Fibroblast of skin of back (primary cell): ENCODE measurements around the gene CD84.
"Not testable (repeated sequence)": the region's sequence is repeated elsewhere in the genome, so short reads cannot be mapped to it uniquely, and the experiment has no call there.

ENCODE experiments used
- DNase-seq: peaks from one replicate; pipeline ENCODE4 v3.0.0-alpha.2; 2013

The CD84 gene

DNA sequence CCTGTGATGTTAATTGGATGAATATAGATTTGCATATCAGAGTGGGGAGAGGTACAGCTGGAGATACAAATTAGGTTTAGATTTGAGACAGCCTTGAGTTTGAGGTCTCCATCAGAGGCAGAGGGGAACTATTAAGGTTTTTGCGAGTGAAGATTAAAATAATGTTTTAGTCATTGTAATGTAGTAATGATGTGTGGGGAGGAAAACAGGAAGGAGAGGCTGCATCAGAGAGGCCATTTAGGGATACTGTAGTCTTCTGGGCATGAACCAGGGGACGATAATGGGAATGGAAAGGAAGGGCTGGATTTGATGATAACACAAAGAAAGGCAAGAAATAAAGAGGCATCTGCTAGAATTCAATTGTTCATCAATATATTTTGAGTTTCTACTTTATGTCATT lies 9.5 kb downstream of the CD84 start:
- no peak for DNase-seq

DNA sequence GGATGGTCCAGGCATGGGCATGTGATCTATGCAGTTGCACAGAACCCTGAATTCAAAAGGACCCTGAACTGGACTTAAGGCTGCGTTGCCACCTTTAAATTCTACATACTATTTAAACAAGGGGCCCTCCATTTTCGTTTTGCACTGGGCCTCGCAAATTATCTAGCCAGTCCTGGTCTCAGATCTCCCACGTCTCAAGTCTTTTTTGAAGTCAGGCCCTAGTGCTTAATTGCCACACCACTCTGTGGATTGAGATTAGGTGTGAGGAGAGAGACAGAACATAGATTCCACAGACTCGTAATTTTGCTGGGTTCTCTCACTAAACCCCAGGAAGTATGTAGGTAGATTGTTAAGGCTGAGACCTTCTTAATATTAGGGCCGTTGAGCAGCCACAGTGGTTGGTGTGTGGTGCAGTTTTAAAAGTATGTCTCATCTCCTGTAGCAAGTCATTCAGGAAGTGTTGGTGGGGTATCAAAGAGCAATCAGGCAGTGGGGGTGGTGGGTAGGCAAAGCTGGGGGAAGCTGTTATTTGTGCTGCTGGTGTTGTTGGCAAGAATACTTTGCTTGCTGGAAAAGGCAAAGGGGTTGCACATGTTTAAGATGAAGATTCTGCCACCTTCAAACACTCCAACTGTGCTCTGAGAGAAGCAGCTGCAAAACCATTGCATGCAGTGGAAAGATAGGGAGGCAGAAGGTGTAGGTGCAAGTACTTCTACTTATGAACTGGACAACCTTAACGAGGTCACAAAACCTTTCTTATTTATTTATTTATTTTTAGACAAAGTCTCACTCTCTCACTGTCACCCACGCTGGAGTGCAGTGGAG lies 11.2 kb downstream of the CD84 start:
- no peak for DNase-seq

DNA sequence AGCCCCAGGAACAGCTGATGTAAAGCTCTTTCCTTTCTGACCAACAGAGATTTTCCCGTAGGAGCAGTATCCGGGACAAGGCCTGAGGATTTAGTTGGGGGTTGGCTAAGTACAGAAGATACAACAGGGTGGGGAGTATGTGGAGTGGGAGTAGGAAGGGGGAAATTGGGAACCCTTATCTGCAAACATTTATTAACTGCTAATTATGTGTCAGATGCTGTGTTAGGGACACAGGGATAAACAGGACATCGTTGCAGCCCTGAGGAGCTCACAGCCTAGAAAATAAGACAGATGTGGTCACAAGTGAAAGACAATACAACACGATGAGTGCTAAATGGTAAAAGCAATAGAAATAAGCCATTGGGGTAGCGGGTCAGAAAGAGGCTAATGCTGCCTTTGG lies 12.0 kb downstream of the CD84 start:
- DNase-seq = no peak

DNA sequence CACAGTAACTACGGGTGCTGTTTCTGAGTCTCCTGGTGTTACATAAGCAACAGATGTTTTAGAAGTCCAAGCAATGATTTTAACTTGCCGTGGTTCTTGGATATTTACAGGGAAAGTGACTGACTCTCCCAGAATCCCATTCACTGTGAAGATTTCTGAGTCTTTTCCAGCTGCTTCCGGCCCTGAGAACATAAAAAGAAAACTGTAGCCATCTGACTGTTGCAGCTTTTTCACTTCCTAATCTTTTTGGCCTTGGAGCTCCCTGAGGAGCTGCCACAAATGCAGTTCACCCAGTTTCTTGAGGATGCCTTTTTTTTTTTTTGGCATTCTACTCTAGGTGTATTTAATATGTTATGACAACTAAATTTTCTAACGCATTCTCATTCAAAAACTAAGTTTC lies 13.7 kb downstream of the CD84 start:
- no peak for DNase-seq

DNA sequence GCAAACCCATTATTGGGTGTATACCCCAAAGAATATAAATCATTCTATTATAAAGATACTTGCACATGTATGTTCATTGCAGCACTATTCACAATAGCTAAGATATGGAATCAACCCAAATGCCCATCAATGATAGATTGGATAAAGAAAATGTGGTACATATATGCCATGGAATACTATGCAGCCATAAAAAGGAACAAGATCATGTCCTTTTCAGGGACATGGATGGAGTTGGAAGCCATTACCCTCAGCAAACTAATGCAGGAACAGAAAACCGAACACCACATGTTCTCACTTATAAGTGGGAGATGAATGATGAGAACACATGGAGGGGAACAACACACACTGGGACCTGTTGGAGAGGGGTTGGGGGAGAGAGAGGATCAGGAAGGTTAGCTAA lies 16.1 kb downstream of the CD84 start:
- not testable (repeated sequence) for DNase-seq

DNA sequence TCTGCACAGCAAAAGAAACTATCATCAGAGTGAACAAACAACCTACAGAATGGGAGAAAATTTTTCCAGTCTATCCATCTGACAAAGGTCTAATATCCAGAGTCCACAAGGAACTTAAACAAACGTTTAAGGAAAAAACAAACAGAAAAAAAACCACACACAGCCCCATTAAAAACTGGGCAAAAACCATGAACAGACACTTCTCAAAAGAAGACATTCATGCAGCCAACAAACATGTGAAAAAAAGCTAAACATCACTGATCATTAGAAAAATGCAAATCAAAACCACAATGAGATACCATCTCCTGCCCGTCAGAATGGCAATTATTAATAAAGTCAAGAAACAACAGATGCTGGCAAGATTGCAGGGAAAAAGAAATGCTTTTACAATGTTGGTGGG lies 16.6 kb downstream of the CD84 start:
- not testable (repeated sequence) for DNase-seq

DNA sequence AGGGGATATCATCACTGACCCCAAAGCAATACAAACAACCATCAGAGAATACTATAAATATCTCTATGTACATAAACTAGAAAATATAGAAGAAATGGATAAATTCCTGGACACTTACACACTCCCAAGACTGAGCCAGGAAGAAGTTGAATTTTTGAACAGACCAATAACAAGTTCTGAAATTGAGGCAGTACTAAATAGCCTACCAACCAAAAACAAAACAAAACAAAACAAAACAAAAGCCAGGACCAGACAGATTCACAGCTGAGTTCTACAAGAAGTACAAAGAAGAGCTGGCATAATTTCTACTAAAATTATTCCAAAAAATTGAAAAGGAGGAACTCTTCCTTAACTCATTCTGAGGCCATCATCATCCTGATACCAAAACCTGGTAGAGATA lies 18.5 kb downstream of the CD84 start:
- DNase-seq = no peak

DNA sequence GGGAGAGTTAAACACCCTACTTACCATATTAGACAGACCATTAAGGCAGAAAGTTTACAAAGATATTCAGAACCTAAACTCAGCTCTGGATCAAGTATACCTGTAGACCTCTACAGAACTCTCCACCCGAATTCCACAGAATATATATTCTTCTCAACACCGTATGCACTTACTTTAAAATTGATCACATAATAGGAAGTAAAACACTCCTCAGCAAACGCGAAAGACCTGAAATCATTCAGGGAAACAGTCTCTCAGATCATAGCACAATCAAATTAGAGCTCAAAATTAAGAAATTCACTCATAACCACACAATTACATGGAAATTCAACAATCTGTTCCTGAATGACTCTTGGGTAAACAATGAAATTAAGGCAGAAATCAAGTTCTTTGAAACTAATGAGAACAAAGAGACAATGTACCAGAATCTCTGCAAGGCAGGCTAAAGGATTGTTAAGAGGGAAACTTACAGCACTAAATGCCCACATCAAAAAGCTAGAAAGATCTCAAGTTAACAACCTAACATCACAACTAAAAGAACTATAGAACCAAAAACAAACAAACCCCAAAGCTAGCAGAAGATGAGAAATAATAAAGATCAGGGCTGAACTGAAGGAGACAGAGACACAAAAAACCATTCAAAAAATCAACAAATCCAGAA lies 19.1 kb downstream of the CD84 start:
- no peak for DNase-seq

DNA sequence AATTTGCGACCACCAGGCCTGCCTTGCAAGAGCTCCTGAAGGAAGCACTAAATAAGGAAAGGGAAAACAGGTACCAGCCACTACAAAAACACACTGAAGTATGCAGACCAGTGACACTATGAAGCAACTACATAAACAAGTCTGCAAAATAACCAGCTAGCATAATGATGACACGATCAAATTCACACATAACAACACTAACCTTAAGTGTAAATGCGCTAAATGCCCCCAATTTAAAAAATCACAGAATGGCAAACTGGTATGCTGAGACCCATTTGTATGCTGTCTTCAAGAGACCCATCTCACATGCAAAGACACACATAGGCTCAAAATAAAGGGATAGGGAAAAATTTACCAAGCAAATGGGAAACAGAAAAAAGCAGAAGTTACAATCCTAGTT lies 19.9 kb downstream of the CD84 start:
- not testable (repeated sequence) for DNase-seq

DNA sequence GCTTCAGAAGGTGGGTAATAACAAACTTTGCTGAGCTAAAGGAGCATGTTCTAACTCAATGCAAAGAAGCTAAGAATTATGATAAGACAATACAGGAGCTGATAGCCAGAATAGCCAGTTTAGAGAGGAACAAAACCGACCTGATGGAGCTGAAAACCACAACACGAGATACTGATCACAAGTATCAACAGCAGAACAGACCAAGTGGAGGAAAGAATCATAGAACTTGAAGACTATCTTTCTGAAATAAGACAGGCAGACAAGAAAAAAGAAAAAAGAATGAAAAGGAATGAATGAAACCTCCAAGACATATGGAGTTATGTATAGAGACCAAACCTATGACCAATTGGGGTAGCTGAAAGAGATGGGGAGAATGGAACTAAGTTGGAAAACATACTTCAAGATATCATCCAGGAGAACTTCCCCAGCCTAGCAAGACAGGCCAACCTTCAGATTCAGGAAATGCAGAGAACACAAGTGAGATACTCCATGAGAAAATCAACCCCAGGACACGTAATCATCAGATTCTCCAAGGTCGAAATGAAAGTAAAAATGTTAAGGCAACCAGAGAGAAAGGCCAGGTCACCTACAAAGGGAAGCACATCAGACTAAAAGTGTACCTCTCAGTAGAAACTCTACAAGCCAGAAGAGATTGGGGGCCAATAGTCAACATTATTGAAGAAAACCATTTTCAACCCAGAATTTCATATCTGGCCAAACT lies 20.5 kb downstream of the CD84 start:
- DNase-seq = no peak

DNA sequence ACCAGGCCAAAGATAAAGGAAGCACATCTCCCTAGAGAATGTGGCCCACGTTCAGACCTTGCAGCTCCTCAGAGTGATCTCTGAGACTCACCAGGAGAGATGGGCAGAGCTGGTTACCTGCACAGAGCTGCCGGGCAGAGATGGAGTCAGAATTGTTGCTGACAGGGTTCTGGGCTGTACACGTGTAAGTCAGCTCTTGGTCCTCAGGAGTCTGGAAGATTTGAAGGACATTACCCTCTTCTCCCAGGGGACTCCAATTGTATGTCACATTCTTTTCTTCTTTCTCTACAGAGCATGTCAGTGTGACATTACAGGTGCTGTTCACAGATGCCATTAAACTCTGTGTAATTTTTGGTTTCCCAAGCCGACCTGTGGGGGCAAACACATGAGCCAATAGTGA lies 25.5 kb downstream of the CD84 start:
- DNase-seq = no peak

DNA sequence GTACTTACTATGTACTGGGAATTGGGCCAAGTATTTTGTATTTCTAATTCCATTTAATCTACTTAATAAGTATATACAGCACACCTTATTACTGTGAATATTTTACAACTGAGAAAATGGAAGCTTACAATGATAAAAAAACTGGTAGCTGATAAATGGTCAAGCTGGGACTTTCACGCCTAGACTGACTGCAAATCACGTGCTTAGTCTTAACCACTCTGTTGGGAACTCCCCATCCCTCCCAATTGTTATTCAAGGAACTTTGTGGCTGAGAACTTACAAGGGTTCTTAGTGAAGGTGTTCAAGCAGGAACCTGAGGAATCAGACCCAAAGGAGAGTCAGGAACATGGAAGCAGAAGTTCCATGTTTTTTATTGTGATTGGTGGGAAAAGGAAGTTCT lies 26.9 kb downstream of the CD84 start:
- DNase-seq = no peak

DNA sequence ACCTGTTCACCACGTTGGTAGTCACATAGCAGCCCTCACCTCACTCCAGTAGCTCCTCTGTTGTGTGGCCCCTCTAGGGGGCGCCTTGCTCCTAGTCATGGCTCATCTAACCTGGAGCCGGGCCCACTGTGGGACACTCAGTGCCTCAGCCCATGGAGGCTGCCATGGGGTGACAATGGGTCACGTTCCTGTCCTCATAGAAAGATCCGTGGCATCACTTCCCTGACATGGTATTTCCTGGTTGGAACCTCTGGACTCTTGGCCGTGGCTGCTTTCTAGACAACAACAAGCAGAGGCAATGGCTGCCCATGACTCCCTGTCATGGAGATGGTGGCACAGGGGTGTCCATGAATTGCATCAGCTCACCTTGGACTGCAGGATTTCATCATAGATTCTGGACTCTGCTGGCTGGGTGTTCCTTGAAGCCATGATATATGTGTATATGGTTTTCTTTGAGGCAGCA lies 28.7 kb downstream of the CD84 start:
- DNase-seq = no peak

DNA sequence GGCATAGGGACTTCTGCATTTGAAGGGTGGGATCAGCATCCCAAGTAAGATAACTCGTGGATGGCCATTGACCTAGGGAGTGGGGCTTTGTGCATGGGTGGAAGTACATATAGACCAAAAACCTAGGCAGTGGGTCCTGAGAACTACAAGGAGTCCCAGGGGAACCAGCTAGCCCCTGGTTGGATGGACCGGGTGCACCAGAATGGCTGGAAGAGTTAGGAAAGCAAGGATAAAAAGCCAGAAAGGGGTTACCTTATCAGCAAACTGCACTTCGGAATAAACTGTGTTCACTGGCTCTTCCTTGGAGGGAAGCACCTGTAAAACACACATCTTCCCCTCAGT lies 29.7 kb downstream of the CD84 start:
- no peak for DNase-seq

DNA sequence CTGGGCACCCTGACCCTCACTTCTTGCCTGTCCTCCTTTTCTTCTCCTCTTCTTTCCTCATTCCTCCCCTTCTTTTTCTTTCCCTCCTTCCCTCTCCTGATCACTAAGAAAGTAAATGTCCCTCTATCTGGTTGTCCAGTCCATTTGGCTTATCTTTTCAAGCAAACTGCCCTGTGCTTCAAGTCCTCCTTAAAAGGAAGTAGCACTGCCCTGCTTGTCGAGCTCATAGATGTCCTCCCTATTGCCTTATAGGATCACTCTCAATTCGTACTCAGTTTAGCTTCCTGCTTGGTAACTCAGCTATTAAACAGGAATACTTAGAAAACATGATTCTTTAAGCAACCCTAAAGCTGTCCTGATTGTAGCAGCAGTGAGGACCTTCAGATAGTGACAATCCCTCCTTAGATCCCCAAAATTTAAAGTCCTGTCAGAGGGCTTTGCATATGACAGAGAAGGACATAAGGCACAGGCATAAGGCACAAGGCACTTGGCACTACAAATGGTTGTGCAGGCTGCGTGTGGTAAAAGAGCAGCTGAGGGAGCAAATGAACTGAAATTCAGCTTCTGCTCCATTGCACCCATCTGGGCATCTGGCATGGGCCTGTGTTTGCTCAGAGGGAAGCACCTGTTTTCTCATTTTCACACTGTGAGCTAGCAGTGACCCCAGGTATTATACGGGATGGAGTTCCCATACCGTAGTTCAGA lies 30.2 kb downstream of the CD84 start:
- DNase-seq = no peak

DNA sequence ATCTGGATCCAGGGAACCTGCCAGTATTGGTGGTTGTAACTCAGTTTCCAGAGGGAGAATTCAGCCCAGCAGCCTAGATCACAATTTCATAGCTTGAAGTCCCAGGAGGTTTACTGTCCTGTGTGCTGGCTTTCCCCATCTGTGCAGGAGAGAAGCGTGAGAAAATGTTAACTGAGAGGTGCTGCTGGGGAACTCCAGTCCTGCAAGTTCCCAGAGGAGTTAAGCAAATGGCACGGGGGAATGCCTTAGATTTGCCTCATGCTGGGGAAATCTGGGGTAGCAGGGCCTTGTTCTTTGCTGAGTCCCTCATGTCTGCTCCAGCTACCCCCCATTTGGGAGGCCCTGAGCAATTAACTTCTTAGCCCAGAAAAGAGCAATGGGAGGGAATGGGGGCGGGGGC lies 31.1 kb downstream of the CD84 start:
- no peak for DNase-seq

DNA sequence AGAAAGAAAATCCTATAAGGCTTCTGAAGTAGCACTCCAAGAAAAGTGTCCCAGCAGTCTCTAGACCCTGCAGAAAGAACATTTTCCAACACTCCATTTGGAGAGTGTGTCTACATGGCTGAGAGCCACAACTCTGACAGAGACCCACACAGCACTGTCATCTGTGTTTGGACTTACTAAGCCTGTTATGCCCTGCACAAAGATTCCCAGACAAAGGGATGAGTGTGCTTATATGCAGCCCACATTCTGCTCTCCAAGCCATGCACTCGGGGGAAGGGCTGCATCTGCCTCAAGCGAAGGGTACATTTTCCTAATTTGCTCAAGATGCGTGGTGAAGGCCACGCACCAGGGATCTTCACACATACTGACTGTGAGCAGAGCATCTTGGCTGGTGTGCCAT lies 31.9 kb downstream of the CD84 start:
- no peak for DNase-seq

DNA sequence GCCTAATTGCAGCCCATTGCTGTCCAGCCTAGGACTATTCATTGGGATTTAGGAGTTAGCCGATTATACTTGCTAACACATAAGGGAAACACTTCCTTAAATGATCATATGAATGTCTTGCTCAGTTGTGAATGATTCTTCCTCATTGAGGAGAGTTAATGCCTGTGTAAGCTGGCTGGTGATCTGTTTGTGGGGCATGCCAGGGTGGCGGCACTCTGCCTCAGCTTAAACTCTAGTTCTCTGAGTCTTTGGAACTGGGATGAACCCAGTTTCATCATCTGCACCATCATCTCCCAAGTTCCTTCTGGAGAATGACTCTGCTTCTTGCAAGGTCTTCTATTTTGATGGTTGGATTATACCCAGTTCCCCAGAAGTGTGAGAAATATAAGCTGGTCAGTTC lies 32.4 kb downstream of the CD84 start:
- DNase-seq = no peak

DNA sequence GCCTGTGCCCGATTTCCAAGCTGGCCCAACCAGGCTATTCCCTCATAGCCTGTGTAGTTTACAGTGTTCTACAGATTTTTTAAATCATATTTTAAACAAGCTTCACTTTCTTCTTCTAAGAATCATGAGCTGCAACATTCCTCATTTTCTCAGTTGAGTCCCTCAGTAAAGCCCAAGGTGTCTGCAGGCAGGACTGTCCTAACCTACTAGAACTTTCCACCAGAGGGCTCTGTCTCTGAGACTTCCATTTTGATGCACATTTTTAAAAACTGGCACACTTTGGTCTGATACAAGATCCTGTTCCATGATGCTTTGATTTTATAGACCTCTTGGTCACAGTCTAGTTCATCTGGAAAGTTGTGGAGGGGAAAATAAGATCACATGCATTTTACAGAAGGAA lies 34.6 kb downstream of the CD84 start:
- no peak for DNase-seq

DNA sequence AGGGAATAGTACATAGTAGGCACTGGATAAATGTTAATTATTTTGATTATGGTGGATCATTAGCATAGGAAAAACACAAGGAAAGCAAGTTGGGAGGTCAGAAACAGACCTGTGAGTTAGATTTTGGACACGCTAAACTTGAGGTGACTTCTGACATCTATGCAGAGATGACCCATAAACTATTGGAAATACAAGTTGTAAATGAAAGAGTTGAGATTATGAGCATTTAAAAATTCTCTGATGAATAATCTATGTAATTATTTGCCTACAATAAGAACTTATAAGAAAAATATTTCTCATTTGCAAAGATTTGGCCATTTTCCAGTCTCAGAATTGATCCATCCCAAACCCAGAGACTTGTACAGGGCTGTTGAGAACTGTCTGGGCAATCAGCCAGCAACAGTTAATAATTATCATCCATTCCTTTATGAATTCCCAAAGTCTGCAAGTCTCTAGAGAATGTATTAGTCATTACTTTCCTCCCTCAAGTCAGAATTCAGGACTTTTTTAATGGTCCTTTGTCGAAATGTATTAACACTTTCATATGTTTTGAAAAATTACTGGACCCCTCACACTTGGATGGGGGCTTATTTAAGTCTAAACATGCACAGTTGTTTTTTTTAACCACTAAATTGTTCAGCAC lies 36.9 kb downstream of the CD84 start:
- DNase-seq = peak; percentile 30

DNA sequence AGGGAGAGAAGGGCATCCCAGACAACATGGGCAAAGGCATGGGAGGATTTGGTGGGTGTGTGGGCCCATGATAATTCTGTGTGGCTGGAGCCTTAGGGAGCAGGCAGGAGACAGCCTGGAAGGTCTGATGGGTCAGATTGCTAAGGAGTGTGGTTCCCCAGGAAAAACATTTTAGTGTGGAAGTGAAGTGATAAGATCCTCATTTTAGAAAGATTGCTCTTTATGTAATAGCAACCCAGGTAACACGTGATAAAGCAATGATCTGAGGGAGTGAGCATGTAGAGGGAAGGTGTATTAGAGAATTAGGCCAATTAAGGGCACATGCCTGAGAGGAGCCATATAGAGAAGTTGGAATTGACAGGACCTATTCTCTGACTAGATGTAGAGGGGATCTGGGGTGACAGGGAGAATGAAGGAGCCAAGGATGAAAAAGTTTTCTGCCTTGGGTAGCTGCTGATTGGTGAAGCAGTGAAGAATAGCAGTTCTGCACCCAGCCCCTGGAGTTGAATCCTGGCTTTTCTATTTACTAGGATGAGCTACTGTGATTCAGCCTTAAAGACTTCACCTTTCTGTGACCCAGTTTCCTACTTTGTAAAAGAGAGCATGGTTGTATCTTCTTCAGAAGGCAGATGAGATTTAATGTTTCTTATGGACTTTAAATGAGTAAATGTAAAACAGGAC lies 37.5 kb downstream of the CD84 start:
- peak; percentile 20 for DNase-seq

DNA sequence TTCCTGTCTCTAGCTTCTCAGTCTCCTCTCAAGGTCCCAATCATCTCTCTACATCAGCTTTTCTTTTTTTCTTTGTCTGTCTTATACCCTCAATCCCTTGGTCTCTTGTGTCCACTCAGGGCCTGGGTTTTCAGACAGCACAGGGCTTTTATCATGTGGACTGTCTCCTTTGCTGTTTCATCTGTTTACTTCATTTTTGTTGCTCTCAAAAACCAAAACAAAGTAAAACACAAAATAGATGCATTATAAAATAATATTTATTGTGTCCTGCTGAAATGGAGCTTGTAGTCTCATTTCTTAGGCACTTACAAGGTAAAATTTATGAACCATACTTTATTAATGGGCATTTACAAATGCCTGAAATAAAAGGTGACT lies 38.5 kb downstream of the CD84 start:
- DNase-seq = no peak
